ENCODE measurements around the gene RAF1.

GRCh38 chr3:12660196-12660595, 3.7 kb downstream of the RAF1 start:
- no peak for TF ChIP-seq CTCF (IDR thresholded peaks at IDR 0.05)
- TF ChIP-seq POLR2A (IDR thresholded peaks at IDR 0.05) = no peak

All from prostate gland (tissue), 2 donors.